Neural progenitor cell (in vitro differentiated cells): ENCODE results near the gene RAB11B. TPM values are rescaled to one million over a fixed set of nuclear protein-coding genes. Genes with fewer than 3 reads are reported as not detected.

Experiments
- DNase-seq: peaks from one replicate; pipeline ENCODE4 v3.0.0-alpha.2; 2016; ENCODE audit warnings: low spot score
- H2AFZ ChIP-seq: fragments of 200-600 bp; sonication (generic); replicated peaks from 2 replicates; pipeline ENCODE4 v1.6.1; 2016; ENCODE audit warnings: antibody characterized with exemption
- H3F3A ChIP-seq: fragments of 200-600 bp; sonication (generic); 2 replicates; pipeline ENCODE4 v1.6.1; 2016; ENCODE audit warnings: antibody characterized with exemption, low read depth
- H3K27ac ChIP-seq: fragments of 200-600 bp; sonication (generic); 2 replicates; pipeline ENCODE4 v1.5.1; 2016; ENCODE audit warnings: mild to moderate bottlenecking
- H3K27me3 ChIP-seq: fragments of 200-600 bp; sonication (generic); 2 replicates; pipeline ENCODE4 v1.6.1; 2016; ENCODE audit warnings: mild to moderate bottlenecking, moderate library complexity
- H3K36me3 ChIP-seq: fragments of 200-600 bp; sonication (generic); 2 replicates; pipeline ENCODE4 v1.5.1; 2016
- H3K4me1 ChIP-seq: fragments of 200-600 bp; sonication (generic); 2 replicates; pipeline ENCODE4 v1.6.1; 2016; ENCODE audit warnings: mixed run types
- H3K4me2 ChIP-seq: fragments of 200-600 bp; sonication (generic); 2 replicates; pipeline ENCODE4 v1.6.1; 2016
- H3K4me3 ChIP-seq: fragments of 200-600 bp; sonication (generic); 2 replicates; pipeline ENCODE4 v1.5.1; 2016
- H3K79me2 ChIP-seq: fragments of 200-600 bp; sonication (generic); 2 replicates; pipeline ENCODE4 v1.6.1; 2016; ENCODE audit warnings: low read depth
- H3K9ac ChIP-seq: fragments of 200-600 bp; sonication (generic); 2 replicates; pipeline ENCODE4 v1.6.1; 2016
- H3K9me3 ChIP-seq: fragments of 200-600 bp; sonication (generic); 2 replicates; pipeline ENCODE4 v1.5.1; 2016; ENCODE audit warnings: low read depth
- H4K20me1 ChIP-seq: fragments of 200-600 bp; sonication (generic); 2 replicates; pipeline ENCODE4 v1.6.1; 2016; ENCODE audit warnings: low read depth
- H3K27ac Mint-ChIP-seq: 3 replicates; pipeline ENCODE4 v1.8.0; 2021; ENCODE audit warnings: mixed read lengths
- H3K27me3 Mint-ChIP-seq: 2 replicates; pipeline ENCODE4 v1.8.0; 2022; ENCODE audit warnings: low read depth, mild to moderate bottlenecking, inconsistent platforms, moderate library complexity, mixed read lengths; ENCODE audit not compliant: insufficient read depth
- H3K36me3 Mint-ChIP-seq: 3 replicates; pipeline ENCODE4 v1.8.0; 2021; ENCODE audit warnings: mixed read lengths
- H3K4me1 Mint-ChIP-seq: 3 replicates; pipeline ENCODE4 v1.8.0; 2021; ENCODE audit warnings: mixed read lengths
- H3K4me3 Mint-ChIP-seq: 3 replicates; pipeline ENCODE4 v1.8.0; 2021; ENCODE audit warnings: mild to moderate bottlenecking, moderate library complexity, mixed read lengths
- H3K9me3 Mint-ChIP-seq: 3 replicates; pipeline ENCODE4 v1.8.0; 2020; ENCODE audit warnings: mixed read lengths
- CTCF ChIP-seq: fragments of 200-600 bp; sonication (generic); IDR thresholded peaks from 2 replicates; pipeline ENCODE4 v1.5.1; 2017; ENCODE audit warnings: antibody characterized with exemption, mild to moderate bottlenecking
- EZH2 ChIP-seq: fragments of 200-600 bp; sonication (generic); IDR thresholded peaks from 2 replicates; pipeline ENCODE4 v1.6.1; 2017; ENCODE audit warnings: antibody characterized with exemption, mild to moderate bottlenecking, moderate library complexity
- EZH2phosphoT487 ChIP-seq: fragments of 200-600 bp; sonication (generic); IDR thresholded peaks from 2 replicates; pipeline ENCODE4 v1.6.1; 2017; ENCODE audit warnings: antibody characterized with exemption
- total RNA-seq: library from RNA; depleted of rRNA; stranded (reverse); fragments of >200 nt; gene quantifications from 2 replicates; pipeline ENCODE4 v1.2.3, GENCODE V29; 2015; ENCODE audit warnings: low replicate concordance

Gene RAB11B
- total RNA-seq, 1 donor from 2014 or later = 17.1 TPM

DNA sequence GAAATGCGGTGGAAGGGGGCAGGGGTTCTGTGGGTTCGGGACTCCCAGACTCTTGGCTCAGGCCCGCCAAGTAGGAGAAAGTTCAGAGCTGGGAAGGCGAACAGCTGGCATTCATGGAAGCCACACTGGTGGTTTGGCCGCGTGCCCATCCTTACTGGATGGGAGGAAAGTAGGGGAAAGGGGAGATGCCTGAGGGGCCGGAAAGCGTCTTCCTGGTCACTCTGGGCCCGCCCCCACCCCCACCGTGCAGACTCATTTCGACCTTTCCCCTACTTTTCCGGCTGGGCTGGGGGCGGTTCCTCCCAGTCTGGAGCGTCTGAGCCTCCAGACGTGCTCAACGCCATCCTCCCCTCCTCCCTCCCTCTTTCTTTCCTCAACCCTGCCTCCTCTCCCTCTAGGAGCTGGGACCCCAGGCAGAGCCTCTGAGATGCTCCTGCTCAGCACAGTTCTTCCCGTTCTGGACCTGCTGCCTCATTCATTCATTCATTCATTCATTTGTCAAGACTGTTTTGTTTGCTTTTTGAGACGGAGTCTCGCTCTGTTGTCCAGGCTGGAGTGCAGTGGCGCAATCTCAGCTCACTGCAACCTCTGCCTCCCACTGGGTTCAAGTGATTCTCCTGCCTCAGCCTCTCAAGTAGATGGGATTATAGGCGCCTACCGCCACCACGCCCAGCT lies 22.7 kb upstream of the RAB11B start:
- Mint-ChIP-seq H3K4me1 (peaks cover 26% of the 10 kb centered on the region), H3K36me3 (no peaks in the 10 kb centered on the region), H3K27me3 (peaks cover 34% of the 10 kb centered on the region), H3K9me3 (no peaks in the 10 kb centered on the region), H3K4me3 (peak overlapping the region; percentile 49), H3K27ac (no peak overlapping the region)
- Histone ChIP-seq H3K4me3 (peak overlapping the region; percentile 10), H3K9ac (no peak overlapping the region), H4K20me1 (no peaks in the 10 kb centered on the region), H2AFZ (peak overlapping the region; percentile 15), H3K4me1 (peaks cover 10% of the 10 kb centered on the region), H3K27me3 (peaks cover 49% of the 10 kb centered on the region), H3K4me2 (peak overlapping the region; percentile 51), H3K27ac (no peak overlapping the region), H3K36me3 (no peaks in the 10 kb centered on the region), H3K79me2 (no peaks in the 10 kb centered on the region), H3F3A (peaks cover 20% of the 10 kb centered on the region), H3K9me3 (no peaks in the 10 kb centered on the region)
- TF ChIP-seq EZH2phosphoT487 (no peak), EZH2 (no peak), CTCF (no peak)
- peak; percentile 68 for DNase-seq

DNA sequence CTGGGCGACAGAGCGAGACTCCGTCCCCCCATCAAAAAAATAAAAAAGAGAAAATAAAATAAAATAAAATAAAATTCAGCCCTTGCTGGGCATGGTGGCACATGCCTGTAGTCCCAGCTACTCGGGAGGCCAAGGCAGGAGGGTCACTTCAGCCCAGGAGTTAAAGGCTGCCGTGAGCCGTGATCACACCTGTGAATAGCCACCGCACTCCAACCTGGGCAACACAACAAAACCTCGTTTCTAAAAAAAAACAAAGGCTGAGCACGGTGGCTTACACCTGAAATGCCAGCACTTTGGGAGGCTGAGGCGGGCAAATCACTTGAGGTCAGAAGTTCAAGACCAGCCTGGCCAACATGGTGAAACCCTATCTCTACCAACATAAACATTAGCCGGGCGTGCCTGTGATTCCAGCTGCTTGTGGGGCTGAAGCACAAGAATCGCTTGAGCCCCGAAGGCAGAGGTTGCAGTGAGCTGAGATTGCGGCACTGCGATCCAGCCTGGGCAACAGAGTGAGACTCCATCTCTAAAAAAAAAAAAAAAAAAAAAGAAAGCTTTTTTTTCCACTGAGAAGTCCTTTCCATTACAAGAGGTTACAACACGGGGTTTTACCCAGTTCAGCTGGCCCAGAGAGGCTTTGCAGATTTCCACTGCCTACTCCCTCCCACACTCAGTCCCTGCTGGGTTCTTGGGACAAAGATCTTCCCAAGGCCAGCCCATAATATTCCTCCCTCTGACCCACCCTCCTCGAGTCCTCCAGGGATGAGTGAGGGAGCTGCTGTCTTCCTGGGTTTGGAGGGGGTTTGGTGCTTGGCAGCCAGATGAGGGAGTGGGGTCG lies 19.8 kb upstream of the RAB11B start:
- H3K9me3 Mint-ChIP-seq = no peaks in the 10 kb centered on the region
- no peak overlapping the region for H3K27ac ChIP-seq
- H3K9me3 ChIP-seq = no peaks in the 10 kb centered on the region
- peaks cover 20% of the 10 kb centered on the region for H3K27me3 ChIP-seq
- H3K27me3 Mint-ChIP-seq = peaks cover 19% of the 10 kb centered on the region
- H3K4me3 Mint-ChIP-seq = no peak overlapping the region
- no peak overlapping the region for H3K9ac ChIP-seq
- no peak overlapping the region for H2AFZ ChIP-seq
- H3F3A ChIP-seq = no peaks in the 10 kb centered on the region
- H3K4me1 Mint-ChIP-seq = peaks cover 16% of the 10 kb centered on the region
- peaks cover 2% of the 10 kb centered on the region for H3K36me3 Mint-ChIP-seq
- TF ChIP-seq EZH2phosphoT487 (no peak), CTCF (no peak), EZH2 (no peak)
- H3K27ac Mint-ChIP-seq = no peak overlapping the region
- peaks cover 10% of the 10 kb centered on the region for H3K4me1 ChIP-seq
- no peak overlapping the region for H3K4me2 ChIP-seq
- H3K79me2 ChIP-seq = no peaks in the 10 kb centered on the region
- H4K20me1 ChIP-seq = no peaks in the 10 kb centered on the region
- H3K4me3 ChIP-seq = no peak overlapping the region
- H3K36me3 ChIP-seq = no peaks in the 10 kb centered on the region
- no peak for DNase-seq

GRCh38 chr19:8371011-8371804 lies 19.0 kb upstream of the RAB11B start:
- Mint-ChIP-seq H3K27me3 (peaks cover 13% of the 10 kb centered on the region), H3K27ac (no peak overlapping the region), H3K9me3 (no peaks in the 10 kb centered on the region), H3K36me3 (peaks cover 2% of the 10 kb centered on the region), H3K4me1 (peaks cover 16% of the 10 kb centered on the region), H3K4me3 (no peak overlapping the region)
- Histone ChIP-seq H3K36me3 (no peaks in the 10 kb centered on the region), H3K4me3 (no peak overlapping the region), H3K4me2 (no peak overlapping the region), H3K9ac (no peak overlapping the region), H3F3A (no peaks in the 10 kb centered on the region), H3K4me1 (peaks cover 10% of the 10 kb centered on the region), H3K27ac (no peak overlapping the region), H3K79me2 (no peaks in the 10 kb centered on the region), H3K27me3 (peaks cover 12% of the 10 kb centered on the region), H2AFZ (no peak overlapping the region), H3K9me3 (no peaks in the 10 kb centered on the region), H4K20me1 (no peaks in the 10 kb centered on the region)
- no peak for DNase-seq
- TF ChIP-seq EZH2phosphoT487 (no peak), EZH2 (no peak), CTCF (no peak)
